Left renal pelvis (tissue), 4 donors: ENCODE data around the gene CST2. TPM values are rescaled to one million over a fixed set of nuclear protein-coding genes. Genes with fewer than 3 reads are reported as not detected.
A peak's percentile ranks its signal among the peaks of the same experiment; 100 is the strongest.
"Not testable (repeated sequence)": the region's sequence is repeated elsewhere in the genome, so short reads cannot be mapped to it uniquely, and the experiment has no call there.

Source experiments
- DNase-seq, 4 donors: peaks; one replicate each; pipeline ENCODE4 v3.0.0-alpha.2; 2013; ENCODE audit warnings: low read depth in 4 of 4, low spot score in 3 of 4
- polyA plus RNA-seq, 4 donors: library from polyadenylated mRNA; unstranded; fragments of 120-200 nt; gene quantifications; one replicate each; pipeline ENCODE4 v1.2.1, GENCODE V29; 2013; ENCODE audit not compliant: insufficient read length in 4 of 4

CST2 gene
- polyA plus RNA-seq, 4 donors, result not detected

DNA sequence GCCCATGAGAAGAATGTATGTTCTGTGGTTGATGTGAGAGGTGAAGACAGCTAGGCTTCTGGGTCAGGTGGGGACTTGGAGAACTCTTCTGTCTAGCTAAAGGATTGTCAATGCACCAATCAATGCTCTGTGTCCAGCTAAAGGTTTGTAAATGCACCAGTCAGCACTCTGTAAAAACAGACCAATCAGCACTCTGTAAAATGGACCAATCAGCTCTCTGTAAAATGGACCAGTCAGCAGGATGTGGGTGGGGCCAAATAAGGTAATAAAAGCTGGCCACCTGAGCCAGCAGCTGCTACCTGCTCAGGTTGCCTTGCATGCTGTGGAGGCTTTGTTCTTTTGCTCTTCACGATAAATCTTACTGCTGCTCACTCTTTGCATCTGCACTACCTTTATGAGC lies 15.0 kb downstream of the CST2 start:
- DNase-seq, result not testable (repeated sequence)

DNA sequence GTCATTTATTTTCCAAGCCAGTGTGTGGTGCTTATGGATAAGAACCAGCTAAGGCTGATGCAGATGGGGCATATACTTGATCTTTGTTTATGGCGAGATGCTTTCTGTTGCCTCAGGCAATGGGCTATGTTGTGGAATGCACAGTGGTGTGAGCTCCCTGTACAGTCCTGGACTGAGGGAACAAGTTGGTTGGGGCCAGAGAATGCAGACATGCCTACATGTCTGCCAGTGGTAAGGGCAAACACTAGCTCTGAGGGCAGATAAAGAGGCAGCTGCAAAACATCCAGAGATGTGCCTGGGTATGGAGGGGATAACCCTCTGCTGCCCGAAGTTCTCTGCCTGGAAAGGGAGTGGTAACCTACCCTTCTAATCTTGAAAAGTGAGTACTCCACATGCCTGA lies 16.2 kb downstream of the CST2 start:
- DNase-seq, result not testable (repeated sequence)

DNA sequence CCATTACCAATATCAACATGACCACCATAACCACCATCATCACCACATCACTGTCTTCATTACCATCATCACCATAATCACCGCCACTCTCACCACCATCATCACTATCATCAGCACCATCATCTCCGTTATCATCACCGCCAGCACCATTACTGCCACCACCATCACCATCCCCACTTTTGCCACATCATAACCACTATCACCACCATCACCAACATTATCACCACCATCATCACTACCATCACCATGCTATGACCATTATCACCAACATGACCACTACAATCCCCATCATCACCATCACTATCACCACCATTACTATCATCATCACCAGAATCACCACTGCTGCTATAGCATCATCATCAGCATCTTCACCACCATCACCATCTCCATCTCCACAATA lies 25.7 kb downstream of the CST2 start:
- DNase-seq, result no peak

DNA sequence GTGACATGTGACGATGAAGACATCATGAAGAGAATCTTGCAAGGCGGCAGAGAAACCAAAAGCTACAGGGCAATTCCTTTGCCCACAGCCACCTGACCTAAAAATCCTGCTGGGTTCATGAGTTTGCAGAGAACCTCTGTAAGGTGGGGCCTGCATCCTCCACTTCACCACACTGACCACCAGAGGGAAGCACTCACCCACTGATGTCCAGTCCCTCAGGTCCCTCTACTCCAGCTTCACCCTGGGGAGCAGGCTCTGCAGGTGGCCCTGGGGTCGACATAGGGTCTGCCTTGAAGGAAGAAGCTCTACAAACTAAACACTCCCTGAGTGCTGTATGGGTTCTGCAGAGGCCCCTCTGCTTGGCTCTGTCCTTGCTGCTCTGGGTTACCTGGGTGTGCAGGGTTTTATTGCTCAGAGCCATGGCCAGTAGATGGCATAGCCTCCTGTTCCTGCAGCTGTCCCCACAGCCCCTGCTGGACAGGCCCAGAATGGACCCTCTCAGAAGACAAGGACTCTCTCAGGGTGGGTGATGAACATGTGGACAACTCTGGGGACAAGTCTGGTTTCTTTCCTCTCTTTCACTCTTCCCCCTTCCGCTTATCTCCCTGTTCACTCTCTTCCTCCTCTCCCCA lies 27.2 kb downstream of the CST2 start:
- DNase-seq, result peak in 1 of 4 donors; percentile 2

DNA sequence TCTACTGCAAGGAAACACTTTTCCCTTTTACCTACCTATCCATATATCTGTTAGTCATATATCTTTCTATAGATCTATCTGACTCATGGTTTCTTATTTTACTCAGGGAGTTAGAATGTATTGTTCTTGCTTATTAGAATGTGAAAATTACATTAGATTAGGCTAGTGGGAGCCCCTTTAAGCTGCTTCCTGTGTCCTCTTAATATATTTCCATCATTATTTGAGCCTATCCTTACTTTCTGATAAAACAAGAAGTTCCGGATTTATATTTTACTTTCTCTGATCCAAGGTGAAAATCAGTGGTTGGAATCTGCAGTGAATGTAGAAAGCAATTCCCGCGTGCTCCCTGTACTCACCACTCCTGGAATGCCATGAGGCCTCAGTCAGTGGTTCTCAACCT lies 31.0 kb downstream of the CST2 start:
- DNase-seq, result no peak

DNA sequence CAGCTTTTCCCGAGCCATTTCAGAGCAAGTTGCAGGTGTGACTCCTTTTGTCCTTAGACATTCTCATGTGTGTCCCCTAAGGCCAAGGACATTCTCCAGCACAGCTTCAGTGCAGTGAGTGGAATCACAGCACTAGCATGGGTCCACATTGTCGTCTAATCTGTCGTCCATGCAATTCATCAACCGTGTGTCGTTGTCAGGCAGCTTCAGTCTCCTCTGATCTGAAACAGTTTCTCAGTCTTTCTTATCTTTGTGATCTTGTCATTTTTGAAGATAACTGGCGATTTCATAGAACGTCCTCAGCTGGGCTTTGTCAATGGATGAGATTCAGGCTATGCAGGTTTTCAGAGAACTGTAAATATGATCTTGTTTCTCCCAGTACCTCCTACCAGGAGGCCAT lies 31.7 kb downstream of the CST2 start:
- DNase-seq, result no peak

DNA sequence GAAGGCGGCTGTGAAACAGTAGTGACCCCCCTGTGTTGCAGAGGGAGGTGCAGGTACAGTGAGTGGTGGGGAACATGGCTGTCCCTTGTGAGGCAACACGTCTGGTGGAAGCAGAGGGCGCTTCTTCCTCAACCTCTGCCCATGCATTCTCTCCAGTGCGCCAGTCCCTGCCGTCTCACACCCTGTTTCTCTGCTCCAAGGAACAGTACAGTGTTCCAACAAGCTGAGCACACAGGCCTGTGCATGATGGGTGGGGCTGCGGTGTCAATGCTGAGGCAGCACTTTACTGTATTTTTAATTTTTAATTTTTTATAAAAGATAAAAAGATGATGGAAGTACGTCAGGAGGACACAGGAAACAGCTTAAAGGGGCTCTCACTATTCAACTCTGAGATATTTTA lies 32.5 kb downstream of the CST2 start:
- DNase-seq, result no peak

DNA sequence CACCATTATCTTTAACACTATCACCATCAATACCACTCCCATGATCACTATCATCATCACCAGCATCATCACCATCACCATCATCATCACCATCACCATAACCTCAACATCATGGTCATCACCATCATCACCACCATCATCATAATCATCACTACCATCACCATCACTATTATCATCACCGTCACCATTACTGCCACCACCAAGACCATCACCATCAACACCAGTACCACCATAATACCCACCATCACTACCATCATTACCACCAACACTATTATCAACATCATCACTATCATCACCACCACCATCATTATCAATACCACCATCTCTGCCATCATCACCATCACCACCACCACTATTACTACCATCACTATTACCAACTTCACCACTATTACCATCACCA lies 43.1 kb downstream of the CST2 start:
- DNase-seq, result no peak

DNA sequence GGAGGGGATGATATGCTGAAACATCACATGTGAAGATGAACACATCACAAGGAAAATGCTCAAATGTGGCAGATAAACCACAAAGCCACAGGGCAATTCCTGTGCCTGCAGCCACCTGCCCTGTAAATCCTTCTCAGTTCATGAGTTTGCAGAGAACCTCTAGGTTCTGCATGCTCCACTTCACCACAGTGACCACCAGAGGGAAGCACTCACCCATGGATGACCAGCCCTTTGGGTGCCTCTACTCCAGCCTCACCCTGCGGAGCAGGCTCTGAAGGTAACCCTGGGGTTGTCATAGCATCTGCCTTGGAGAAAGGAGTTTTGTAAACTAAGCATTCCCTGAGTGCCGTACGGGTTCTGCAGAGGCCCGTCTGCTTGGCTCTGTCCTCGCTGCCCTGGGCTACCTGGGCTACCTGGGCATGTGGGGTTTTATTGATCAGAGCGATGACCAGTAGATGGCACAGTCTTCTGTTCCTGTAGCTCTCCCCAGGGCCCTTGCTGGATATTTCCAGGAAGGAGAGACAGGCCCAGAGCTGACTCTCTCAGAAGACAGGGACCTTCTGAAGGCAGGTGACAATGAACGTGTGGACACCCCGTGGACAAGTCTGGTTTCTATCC lies 44.1 kb downstream of the CST2 start:
- DNase-seq, result no peak

DNA sequence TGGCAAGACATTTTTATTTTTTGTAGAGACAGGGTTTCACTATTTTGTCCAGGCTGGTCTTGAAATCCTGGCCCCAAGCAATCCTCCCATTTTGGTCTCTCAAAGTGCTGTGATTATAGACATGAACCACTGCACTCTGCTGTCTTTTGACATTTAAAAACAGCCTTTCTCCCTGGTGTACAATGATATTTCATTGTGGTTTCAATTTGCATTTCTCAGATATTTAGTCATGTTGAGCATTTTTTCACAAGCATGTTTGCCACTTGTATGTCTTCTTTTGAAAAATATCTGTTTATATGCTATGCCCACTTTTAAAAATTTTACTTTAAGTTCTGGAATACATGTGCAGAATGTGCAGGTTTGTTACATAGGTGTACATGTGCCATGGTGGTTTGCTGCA lies 47.9 kb downstream of the CST2 start:
- DNase-seq, result not testable (repeated sequence)

DNA sequence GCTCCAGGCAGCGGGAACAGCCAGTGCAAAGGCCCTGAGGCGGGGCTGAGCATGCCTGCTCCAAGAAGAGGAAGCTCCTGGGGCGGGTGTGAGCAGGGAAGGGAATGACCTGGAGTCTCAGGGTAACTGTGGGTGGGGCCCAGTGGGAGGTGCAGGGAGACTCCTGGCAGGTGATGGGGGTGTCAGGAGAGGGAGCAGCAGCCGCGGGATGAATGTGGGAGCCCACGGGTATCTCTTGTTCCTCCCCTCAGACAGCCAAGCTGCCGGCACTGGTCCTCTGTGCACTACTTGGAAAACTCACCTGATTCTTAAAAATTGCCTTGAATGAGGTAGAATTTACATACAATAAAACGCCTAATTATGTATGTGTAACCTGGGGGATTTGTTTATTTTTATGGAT lies 49.1 kb downstream of the CST2 start:
- not testable (repeated sequence) for DNase-seq

DNA sequence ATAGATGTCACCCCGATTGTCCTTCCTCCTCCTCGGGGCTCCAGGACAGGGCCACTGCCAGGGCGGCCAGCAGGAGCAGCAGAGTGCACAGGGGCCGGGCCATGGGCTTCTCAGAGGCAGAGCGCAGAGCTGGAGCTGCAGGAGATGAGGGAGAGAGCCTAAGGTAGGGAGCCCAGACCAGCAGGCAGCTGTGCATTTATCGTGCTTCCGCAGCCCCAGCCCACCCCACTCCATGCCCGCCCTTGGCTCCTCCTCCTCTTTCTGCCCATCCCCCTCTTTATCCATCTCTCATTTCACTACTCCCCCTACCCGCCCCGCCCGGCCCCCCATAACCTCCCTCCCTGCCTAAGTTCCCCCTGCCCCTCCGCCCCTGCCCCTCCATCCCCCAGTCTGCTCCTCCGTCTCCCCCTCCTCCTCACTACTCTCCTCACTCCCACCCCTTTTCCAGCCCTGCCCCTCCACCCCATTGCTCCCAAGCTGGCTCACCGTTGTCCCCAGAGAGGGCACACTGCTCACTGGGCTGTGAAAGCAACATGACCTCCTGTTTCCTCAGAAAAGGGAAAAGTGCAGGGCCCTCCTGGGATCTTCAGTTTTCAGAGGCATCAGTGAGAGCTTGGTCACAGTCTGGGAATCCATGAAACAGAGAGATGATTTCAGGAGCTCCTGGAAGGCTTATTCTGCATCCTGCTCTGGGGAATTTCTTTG lies 50.3 kb downstream of the CST2 start:
- DNase-seq, result peak in 3 of 4 donors; percentile 31 to 65 (median 49)

DNA sequence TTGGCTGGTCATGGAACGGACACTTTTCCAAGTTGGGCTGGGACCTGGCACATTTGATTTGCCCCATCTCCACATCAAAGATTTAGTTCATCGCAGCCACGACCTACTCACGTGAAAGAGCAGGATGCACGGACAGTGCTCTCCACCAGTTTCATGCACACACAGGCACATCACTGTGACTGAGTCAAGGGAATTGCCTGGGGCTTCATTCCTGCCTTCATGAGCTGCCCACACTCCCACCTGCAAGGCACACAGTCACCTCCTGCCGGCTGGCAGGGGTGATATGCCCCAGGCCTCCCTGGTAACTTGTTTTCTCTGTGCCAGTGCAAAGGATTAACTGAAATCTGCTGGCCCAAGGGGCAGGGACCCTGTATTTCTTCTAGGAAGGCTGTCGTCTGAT lies 52.4 kb downstream of the CST2 start:
- DNase-seq, result no peak

Other genes with a start within 250 kb of the CST2 start
- not detected for gene CST9, start 220.8 kb downstream of the CST2 start, polyA plus RNA-seq
- gene CST3, start 188.8 kb downstream of the CST2 start, polyA plus RNA-seq, result 100 to 1,000 TPM; 129 to 191 (median 160) TPM
- gene CST4, start 137.7 kb downstream of the CST2 start, polyA plus RNA-seq, result not detected
- gene CST1, start 75.8 kb downstream of the CST2 start, polyA plus RNA-seq, result not detected
- gene CST5, start 53.0 kb upstream of the CST2 start, polyA plus RNA-seq, result under 1 TPM in 3 of 4 donors, not detected in 1; 0.27 to 0.52 (median 0.32) TPM
- gene GGTLC1, start 162.1 kb upstream of the CST2 start, polyA plus RNA-seq, result not detected